LHCN-M2 (cell line): Measurements from ENCODE around the gene SERPINH1. TPM values are rescaled to one million over a fixed set of nuclear protein-coding genes. Genes with fewer than 3 reads are reported as not detected.

Experiments used
- DNase-seq: peaks from one replicate; pipeline ENCODE4 v3.0.0-alpha.2; 2012; ENCODE audit warnings: low read depth
- total RNA-seq: library from RNA; depleted of rRNA; stranded (reverse); fragments of >200 nt; gene quantifications from 2 replicates; pipeline ENCODE4 v1.2.3, GENCODE V29; 2014

The SERPINH1 gene
- total RNA-seq, 1 experiment from 2014 or later = 419 TPM

DNA sequence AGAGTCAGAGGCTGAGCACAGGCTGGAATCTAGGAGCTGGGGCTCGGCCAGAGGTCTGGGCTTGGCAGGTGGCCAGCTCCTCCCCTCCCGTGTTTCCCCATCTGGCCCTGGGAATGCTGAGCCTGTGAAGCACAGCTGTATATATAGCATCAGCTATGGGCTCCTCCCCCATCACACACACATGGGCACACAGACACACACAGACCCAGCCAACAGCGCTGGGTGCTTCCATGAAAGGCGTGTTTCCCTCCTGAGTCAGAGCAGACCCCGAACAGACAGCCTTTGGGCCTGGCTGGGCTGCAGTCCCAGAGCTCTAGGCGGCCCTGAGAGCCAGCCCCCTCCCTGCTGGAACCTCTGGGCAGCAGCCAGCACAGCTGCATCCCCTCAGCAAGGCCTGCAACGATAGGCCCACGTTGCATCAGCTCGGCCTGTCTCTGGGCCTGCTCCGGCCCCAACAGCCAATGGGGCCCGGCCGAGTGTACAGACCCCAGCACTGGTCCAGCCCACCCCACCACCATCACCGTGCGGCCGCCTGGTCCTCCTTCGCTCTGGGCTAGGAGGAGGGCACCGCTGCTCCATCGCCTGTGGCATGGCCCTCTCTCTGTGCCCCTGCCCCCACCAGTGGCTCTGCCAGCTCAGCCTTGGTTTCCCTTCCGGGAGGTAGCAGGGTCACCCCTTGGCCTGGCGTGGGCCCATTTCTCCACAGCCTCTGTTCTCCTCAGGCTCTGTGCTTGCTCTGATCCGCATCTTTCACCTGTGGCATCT is 7.6 kb upstream of the SERPINH1 start:
- DNase-seq = peak; percentile 89

DNA sequence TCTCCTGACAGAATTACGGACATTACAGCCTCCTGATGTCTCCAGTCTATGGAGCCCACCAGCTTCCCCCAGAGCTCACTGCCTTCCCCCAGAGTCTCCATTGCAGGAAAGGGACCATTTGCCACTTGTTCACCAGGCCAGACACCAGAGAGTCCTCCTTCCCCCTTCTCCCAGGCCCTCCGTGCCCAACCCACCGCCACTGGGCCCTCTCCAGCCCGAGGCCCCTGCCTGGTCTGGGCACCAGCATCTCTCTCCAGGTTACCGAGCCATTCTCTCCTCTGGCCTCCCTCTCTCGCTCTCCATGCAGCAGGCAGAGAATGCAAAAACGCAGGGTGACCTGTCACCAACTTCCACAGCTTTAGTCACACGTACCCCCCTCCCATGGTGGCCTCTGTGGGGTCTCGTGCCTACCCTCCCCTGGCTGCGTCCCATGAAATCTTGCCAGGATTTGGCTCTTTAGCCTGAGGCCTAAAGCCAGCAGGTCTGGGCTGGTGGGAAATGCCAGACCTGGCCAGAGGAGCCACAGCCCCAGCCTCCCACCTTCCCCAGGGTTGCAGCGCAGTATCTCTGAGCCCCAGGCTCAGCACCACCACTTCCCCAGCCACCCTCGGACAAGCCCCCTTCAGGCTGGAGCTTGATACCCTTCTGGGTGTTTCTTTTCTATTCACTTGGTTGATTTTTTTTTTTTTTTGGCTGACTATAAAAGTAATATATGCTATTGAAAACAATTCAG is 6.8 kb upstream of the SERPINH1 start:
- no peak for DNase-seq

DNA sequence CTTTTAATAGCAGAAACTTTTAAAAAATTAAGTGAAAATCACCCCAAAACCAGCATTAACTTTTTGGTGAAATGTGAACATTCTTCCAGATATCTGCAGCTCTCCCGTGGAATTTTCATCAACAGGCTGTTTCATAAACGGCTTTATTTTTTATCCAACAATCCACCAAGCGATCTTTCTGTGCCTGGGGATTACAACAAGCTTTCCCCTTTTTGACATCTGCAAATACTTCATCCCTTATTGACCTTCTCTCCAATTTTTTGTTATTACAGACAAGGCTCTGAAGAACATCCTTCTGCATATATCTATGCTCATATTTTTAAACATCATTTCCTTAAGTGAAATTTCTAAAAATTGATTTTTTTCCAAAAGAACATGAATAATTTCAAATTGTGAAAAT is 5.8 kb upstream of the SERPINH1 start:
- DNase-seq = no peak

DNA sequence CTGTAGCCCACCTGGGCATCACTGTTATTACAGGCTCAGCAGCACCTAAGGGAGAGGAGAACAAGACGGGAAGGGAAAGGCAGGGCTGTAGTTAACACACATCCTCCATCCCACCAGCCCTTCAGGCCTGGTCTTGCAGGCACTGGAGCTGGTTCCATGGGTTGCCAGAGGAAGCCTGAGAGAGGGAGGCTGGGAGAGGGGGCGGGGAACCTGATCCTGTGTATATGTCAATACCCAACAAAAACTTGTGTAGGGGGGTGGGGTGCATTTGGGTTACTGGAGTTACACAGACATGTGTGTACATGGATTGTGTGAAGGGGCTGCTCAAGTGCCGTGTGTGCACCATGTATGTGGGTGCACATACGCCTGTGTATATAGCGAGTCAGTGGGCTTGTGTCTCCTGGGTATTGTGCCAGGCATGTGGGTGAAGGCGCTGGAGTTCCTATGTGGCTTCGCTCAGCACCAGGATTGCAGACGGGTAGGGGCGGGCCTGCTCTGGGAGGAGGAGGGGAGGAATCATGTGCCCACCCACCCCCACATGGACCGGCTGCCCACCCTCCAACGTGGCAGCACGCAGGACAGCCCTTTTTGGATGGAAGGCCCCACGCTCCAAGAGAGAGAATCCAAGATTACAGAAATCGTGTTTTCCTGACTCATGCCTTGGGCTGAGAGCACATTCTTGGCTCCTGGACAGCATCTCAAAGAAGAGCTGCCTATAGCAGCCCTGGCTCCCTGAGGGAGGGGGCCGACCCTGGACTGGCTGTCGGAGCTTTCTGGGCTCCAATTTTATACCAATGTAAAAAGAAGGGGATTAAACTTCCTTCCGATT is 4.2 kb upstream of the SERPINH1 start:
- DNase-seq = peak; percentile 83

DNA sequence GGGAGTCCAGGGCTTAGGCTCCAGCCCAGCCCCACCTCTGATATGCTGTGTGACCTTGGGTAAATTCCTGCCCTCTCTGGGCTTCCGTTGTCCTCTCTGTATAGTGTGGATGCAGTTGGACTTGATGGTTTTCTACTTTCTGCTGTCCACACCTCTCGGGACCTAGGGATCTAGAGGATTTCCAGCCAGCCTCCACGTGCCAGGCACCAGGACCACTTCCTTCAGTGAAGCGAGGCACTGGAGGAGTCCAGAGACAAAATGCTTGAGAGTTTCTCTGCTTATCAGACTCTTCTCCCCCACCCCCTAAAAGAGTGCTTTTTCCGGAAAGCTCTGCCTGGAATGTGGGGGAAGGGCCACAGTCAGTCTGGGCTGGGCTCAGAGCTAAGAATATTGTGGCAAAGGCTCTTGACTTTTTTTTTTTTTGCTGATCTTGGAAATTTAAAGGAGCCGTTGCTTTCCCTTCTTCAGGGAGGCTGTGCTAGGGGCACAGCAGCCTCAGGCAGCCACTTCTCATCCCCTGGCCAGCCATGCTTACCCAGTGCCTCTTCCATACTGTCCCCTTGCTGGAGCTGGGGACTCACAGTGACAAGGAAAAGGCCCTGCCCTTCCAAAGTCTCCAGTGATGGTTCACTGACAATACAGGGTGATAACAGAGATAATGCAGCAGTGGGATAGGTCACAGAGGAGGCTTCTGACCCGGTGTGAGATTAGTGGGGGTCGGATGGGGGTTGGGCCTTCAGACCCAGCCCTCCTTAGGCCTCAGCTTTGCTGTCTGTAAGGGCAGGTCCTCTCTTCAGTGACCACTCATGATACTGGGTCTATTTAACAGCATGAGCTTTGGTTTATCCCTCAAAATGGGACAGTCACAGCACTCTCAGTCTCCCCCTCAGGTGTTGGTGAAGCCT is 2.9 kb upstream of the SERPINH1 start:
- peak; percentile 69 for DNase-seq

DNA sequence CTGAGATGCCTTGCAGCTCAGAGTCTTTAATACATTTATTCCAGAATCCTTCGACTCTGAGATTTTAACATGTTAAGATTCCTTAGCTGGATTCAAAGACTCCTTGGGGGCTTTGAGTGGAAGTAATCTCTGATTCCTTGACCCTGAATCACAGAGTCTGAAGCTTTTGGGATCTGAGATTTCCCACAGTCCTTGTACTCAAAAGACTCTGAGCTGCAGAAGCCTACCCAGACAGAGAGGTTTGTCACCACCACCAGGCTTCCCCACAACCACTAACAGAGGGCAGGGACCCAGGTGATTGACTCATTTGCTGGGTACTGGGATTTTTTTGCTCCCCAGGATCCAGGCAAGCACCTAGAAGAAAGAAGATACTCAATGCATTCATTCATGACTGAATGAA is 1.4 kb upstream of the SERPINH1 start:
- no peak for DNase-seq

DNA sequence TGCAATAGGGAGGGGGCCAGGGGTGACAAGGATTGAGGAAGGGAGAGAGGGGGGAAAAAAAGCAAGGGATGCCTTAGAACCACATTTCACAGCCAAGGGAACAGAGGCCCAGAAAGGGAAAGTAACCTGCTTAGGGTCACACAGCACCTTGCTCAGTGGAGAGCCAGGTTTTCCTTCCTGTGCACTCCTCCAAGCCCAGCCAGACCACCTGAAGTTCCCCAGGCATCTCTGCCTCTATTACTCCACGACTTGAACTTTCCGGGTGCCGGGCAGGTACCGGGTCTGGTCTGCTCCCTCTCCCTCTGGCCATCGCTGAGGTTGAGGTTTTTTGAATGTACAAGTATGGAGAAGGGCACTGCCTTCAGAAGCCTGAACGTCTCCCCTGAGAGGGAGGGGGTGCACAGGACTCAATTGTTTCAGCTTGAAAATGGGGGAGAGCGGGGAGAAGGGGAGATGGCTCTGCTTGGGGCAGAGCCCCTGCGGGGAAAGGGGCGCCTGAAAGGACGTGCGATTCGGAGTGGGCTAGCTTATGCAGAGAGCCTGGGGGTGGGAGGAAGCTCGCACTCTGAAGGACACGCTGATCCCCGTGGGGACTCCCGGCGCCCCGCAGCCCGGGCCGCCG is 516 bp upstream of the SERPINH1 start:
- no peak for DNase-seq

DNA sequence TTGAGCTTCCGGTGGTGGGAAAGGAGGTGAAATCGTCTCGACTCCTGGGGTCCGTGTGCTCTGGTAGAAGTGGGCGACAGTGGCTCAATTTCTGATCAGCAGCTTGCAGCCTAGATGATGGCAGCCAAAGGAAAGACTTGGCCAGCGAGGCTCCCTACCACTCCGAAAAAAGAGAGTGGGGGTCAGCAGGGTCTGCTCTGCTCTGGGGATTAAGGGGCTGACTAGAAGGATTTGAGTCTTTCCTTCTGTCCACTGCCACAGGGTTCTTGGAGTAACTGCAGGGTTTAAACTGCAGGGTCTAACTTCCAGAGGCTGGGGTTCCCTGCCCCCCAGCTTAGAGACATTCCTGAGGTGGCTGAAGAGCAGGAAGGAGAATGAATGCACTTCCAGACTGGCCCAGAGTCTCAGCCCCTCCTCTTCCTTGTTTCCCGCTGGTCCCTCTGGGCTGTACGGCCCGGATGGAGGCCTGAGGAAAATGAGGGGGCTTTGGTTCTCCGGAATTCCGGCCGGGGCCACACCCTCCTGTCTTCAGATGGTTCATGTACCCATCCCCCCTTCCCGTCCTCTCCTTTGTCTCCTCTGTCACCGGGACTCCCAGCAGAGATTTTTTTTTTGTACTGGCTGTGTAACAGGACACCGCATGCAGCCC is 907 bp downstream of the SERPINH1 start:
- peak; percentile 72 for DNase-seq

DNA sequence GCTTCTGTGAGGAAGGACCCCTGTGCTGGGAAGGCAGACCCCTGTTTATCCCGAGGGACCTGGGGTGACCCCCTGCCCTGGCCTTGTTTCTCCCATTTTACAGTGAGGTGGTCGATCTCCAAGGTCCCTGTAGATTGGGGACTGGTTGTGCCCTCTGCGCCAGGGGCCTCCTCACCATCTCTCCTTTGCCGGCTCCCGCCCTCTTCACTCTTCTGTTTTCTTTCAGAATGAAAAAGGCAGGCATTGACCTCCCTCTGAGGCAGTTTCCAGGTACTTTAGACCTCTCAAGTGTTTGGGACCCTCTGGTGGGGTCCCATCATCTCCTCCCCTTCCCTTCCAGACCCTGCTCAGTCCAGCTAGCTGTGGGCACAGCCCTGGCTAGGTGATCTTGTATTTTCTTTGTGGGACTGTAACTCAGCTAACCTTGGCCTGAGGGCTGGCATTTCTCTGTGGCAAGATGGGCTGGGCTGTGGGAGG is 1.5 kb downstream of the SERPINH1 start:
- DNase-seq = no peak

DNA sequence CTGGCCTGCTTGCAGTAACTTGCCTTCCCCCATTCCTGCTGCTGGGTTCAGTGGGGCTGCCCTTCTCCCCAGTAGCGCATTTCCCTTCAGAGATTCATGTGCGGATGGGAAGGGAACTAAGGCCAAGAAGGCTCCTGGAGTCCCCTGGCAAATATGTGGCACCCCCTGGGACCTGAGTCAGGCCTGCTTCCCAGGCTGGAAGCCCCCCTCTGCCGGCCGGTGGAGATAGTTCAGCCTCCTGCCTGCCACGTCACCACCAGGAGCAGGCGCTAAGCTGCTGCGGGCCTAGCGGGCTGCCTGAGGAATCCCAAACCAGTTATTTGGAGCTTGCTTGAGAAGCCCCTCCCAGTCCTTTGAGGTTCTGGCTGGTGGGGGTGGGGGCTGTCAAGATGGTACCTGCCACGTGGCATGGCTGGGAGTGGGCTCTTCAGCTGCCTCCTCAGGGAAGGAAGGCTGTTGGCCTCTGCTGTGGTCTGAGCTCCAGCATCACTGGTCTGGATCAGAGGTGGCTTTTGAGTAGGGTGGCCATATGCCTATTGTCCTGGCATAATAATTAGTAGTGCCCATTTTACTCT is 2.0 kb downstream of the SERPINH1 start:
- DNase-seq = peak; percentile 91

DNA sequence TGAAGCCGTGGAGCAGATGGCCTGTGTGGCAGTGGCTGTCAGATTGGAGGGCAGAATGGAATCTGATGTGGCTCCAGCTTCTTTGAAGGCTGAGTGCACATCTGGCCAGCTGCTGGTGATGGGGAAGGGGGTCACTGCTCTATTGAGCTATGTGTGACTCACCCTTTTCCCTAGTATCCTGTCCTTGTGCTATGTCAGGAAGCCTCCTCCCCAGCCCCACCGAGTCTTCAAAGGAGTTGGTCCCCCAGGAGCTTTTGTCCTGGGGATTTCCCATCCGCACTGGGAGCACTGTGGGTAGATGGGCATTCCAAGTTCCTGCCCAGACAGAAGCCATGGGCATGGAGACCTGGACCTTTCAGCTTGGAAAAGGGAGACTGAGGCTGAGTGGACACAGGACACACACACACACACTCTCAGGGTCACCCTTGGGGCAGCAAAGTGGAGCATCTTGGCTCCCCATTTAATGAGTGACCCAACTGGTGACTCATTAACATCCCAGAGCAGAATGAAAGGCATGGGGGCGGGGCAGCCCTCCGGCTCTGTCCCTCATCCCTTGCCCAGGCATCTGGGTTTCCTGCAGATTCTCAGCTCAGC is 3.3 kb downstream of the SERPINH1 start:
- peak; percentile 83 for DNase-seq

DNA sequence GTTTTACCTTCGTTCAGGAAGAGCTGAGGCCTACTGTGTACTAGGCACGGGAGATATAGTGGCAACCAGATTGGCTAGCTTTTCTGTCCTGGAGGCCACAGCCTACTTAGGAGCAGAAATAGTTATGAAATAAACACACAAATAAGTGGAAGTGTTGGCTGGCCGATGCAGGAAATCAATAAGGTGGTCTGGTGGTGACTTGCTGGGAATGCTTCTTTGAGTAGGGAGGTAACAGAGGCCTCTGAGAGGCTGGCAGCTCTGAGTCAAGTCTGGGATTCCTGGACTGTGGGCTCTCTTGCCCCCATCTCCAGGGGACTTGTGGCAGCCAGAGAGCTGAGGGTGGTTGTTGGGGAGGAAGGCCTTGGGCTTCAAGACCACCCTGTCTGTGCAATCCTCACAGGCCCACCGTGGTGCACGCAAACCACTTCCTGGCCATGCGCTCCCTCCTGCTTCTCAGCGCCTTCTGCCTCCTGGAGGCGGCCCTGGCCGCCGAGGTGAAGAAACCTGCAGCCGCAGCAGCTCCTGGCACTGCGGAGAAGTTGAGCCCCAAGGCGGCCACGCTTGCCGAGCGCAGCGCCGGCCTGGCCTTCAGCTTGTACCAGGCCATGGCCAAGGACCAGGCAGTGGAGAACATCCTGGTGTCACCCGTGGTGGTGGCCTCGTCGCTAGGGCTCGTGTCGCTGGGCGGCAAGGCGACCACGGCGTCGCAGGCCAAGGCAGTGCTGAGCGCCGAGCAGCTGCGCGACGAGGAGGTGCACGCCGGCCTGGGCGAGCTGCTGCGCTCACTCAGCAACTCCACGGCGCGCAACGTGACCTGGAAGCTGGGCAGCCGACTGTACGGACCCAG is 4.1 kb downstream of the SERPINH1 start:
- DNase-seq = no peak

DNA sequence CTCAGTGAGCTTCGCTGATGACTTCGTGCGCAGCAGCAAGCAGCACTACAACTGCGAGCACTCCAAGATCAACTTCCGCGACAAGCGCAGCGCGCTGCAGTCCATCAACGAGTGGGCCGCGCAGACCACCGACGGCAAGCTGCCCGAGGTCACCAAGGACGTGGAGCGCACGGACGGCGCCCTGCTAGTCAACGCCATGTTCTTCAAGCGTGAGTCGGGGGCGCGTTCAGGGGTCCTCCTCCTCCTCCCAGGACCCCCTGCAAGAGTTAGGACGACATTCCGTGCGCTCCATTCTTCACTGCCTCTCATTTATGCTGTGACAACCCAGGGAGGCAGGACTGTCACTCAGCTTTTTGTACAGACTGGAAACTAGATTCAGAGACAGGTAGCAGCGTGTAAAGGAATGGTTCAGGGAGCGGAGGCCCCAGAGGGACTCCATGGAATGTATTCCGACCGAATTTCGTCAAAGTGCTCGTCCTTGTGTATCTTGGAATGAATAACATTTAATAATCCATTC is 4.8 kb downstream of the SERPINH1 start:
- DNase-seq = no peak

DNA sequence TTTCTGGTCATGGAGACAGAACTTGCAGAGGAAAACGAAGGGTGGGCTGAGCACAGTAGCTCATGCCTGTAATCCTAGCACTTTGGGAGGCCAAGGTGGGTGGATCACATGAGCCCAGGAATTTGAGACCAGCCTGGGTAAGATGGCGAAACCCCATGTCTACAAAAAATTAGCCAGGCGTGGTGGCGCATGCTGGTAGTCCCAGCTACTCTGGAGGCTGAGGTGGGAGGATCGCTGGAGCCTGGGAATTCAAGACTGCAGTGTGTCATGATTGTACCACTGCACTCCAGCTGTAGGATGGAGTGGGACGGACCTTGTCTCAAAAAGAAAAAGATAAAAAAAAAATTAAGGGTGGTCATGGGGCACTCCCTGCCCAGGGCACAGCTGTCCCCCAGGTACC is 5.9 kb downstream of the SERPINH1 start:
- DNase-seq = no peak

DNA sequence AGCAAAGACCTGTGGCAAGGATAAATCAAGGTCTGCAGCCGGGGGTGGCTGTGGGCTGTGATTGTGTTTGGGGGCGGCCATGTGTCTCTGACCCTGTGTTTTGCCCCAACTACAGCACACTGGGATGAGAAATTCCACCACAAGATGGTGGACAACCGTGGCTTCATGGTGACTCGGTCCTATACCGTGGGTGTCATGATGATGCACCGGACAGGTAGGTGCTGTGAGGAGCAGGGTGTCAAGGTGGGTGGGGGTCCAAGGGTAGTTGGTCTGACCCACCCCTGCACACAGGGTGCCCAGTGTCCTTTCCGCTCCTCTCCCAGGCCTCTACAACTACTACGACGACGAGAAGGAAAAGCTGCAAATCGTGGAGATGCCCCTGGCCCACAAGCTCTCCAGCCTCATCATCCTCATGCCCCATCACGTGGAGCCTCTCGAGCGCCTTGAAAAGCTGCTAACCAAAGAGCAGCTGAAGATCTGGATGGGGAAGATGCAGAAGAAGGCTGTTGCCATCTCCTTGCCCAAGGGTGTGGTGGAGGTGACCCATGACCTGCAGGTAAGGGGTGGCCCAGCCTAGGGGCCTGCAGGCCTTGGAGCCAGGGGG is 6.7 kb downstream of the SERPINH1 start:
- no peak for DNase-seq

DNA sequence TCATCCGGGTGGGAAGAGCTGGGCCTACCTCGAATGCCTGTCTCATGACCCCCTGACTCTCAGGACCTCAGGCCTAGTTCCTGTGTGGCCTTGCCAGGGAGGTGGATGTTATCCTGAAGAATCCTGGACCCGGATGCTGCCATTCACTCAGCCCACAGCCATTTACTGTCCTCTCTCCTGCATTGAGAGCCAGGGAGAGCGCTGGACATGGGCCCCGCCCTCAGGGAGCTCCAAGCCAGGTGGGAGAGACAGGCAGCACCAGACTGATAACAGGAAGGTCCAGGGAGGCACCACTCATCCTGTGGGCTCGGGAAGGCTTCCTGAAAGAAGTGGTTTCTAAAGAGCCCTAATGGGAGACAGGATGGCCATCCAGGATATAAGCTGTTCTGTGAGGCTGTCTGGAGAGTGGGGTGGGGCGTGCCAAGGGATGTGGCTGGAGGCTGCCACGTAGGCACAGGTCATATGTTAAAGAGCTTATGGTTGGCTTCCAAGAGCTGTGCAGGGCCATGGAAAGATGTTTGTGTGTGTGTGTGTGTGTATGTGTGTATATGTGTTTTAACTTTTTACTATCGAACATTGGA is 8.6 kb downstream of the SERPINH1 start:
- DNase-seq = no peak

DNA sequence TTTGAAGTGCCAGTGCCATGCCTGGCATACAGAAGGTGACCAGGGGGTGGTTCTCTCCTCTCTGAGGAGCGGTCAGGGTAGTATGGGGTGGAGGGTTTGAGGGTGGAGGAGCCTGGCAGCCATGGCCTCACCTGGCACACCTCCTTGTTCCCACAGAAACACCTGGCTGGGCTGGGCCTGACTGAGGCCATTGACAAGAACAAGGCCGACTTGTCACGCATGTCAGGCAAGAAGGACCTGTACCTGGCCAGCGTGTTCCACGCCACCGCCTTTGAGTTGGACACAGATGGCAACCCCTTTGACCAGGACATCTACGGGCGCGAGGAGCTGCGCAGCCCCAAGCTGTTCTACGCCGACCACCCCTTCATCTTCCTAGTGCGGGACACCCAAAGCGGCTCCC is 9.6 kb downstream of the SERPINH1 start:
- DNase-seq = no peak
